PFSK-1 (cell line): ENCODE data around the gene ADM.

Experiments used
- POLR2AphosphoS5 ChIP-seq: IDR thresholded peaks from 2 replicates; pipeline ENCODE4 v1.6.1; 2012; ENCODE audit warnings: low read depth, mild to moderate bottlenecking, control low read depth, low read length, moderate library complexity
- REST ChIP-seq, 2 experiments: IDR thresholded peaks; 2 replicates each; pipeline versions ENCODE4 v1.6.1 to v1.8.0; 2011 to 2012; ENCODE audit warnings: low read depth in 2 of 2, low read length in 2 of 2, control low read depth in 1 of 2, inconsistent platforms in 1 of 2, mild to moderate bottlenecking in 1 of 2, moderate library complexity in 1 of 2; ENCODE audit not compliant: insufficient read depth in 1 of 2

DNA sequence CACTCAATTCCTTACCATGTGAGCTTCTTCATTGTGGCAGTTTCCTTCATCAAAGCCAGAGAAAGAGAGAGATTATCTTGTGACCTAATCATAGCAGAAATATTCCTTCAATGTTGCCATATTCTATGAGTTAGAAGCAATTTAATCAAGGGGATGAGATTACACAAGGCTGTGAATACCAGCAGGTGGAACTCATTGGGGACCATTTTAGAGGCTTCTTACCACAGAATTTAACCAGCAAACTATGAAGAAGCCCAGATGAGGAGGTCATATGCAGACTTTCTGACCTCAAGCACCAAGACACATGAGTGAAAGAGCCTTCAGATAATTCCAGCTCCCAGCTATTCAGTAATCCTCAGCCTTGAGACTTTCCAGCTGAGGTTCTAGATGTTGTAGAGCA is 51.3 kb downstream of the ADM start:
- no peak for TF ChIP-seq POLR2AphosphoS5
- TF ChIP-seq REST (IDR thresholded peaks at IDR 0.05; ENCODE audit: insufficient read depth in 1 of 2, low read depth in 2 of 2, low read length in 2 of 2), result no peak
